ENCODE measurements around the gene FUT8. TPM values are rescaled to one million over a fixed set of nuclear protein-coding genes. Genes with fewer than 3 reads are reported as not detected.
"Not testable (repeated sequence)": the region's sequence is repeated elsewhere in the genome, so short reads cannot be mapped to it uniquely, and the experiment has no call there.

Gene FUT8
- total and polyA plus RNA-seq, 5 experiments from 2014 or later = 10.0 to 51.2 (median 15.2) TPM

DNA sequence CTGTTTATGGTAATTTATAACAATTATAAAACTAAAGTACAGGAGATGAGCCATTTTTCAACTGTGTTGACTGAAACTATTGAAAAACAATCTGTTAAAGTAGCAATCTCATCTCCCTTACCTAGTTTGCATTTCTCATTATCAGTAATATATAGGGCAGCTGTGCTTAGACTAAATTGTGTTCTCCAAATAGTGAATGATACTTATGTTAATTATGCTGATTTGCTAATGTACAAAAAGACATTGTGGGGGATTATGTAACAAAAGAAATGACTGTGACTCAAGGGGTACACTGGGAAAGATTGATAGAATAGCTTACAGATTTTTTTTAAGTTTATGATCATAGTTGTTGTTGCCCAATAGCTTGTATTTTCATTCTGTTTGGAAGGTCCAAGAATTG lies 207.7 kb downstream of the FUT8 start:
- POLR2A ChIA-PET = no interaction called here
- Mint-ChIP-seq H3K4me3 (no peak overlapping the region), H3K9me3 (no peaks in the 10 kb centered on the region), H3K36me3 (peaks cover 0 to 56% (median 43%) of the 10 kb centered on the region in 3 donors), H3K27ac (peak overlapping the region in 5 of 10 donors; percentile 3 to 52 (median 27)), H3K27me3 (no peaks in the 10 kb centered on the region), H3K4me1 (peaks cover 0 to 25% (median 4%) of the 10 kb centered on the region in 4 donors)
- ATAC-seq (no peak), DNase-seq (no peak)

DNA sequence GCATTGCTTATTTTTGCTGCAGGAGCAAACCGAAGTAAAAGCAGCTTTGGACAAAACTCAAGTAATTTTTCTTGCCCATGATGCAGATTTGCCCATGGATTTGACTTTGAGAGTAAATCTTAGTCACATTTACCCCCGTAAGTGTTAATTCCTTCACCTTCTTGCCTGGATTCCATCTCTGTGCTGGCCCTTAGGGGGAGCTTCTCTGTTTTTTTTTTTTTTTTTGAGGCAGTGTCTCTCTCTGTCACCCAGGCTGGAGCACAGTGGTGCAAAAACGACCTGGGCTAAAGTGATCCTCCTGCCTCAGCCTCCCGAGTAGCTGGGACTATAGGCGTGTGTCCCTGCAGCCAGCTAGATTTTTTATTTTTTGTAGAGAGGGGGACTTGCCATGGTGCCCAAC lies 210.2 kb downstream of the FUT8 start:
- ATAC-seq (no peak), DNase-seq (no peak)
- Mint-ChIP-seq H3K4me1 (peaks cover 0 to 24% (median 7%) of the 10 kb centered on the region in 4 donors), H3K27ac (no peak overlapping the region), H3K36me3 (peaks cover 0 to 35% (median 28%) of the 10 kb centered on the region in 3 donors), H3K9me3 (no peaks in the 10 kb centered on the region), H3K4me3 (no peak overlapping the region), H3K27me3 (no peaks in the 10 kb centered on the region)
- POLR2A ChIA-PET = no interaction called here

DNA sequence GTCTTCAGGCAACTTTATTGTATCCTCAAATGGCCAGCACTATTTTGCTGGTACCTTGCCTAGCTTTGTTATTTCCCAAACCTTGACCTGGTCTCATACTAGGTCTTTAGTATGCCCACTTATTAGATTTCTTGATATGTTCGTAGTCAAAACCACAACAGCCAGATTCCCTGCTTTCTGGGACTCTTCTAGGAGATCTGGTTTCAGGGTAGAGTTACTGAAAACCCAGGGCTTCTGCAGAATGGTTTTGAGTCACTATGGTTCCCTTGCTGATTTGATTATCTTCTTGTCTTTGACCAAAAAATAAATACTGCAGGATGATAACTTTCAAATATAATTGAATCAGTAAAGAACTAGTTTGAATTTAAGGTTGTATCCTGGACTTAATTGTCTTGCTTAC lies 211.2 kb downstream of the FUT8 start:
- H3K4me1 Mint-ChIP-seq = peaks cover 0 to 21% (median 6%) of the 10 kb centered on the region in 4 donors
- no peak for ATAC-seq
- H3K27me3 Mint-ChIP-seq = no peaks in the 10 kb centered on the region
- no peak overlapping the region for H3K4me3 Mint-ChIP-seq
- H3K27ac Mint-ChIP-seq = peak overlapping the region in 1 of 10 donors; percentile 27
- POLR2A ChIA-PET = no interaction called here
- no peak for DNase-seq
- no peaks in the 10 kb centered on the region for H3K9me3 Mint-ChIP-seq
- H3K36me3 Mint-ChIP-seq = peaks cover 0 to 32% (median 24%) of the 10 kb centered on the region in 3 donors

DNA sequence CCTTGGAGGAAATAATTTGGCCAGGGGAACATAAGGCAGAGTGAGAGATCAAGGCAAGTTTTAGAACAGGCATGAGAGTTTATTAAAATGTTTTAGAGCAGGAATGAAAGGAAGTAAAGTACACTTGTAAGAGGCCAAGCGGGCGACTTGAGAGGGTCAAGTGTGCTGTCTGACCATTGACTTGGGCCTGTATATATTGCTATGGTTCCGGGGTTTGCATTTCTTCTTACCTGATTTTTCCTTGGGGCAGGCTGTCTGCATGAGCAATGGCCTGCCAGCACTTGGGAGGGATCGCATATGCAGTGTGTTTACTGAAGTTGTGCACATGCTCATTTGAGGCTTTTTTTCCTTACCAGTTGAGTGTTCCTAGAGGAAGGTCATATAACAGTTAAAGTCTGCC lies 214.8 kb downstream of the FUT8 start:
- peaks cover 0 to 6% (median 0%) of the 10 kb centered on the region in 9 donors for H3K9me3 Mint-ChIP-seq
- POLR2A ChIA-PET = no interaction called here

DNA sequence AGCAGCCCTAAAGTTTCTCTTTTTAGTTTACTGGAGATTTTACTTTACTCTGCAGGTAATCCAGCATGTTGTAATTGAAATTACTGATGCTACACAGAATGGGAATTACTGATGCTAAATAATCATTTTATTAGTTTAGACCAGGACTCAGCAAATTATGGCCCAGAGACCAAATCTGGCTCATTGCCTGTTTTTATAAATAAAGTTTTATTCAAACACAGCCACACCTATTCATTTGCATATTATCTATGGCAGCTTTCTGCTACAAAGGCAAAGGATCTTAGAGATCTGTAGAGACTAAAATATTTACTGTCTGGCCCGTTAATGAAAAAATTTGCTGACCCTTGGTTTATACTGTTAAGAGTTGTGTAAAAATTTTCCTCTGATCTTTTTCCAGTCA lies 216.1 kb downstream of the FUT8 start:
- no peak for ATAC-seq

More for the DNA sequence above, 214.8 kb downstream of the FUT8 start:
- no peaks in the 10 kb centered on the region for H3K27me3 Mint-ChIP-seq
- H3K27ac Mint-ChIP-seq = no peak overlapping the region
- ATAC-seq (no peak), DNase-seq (no peak)
- no peak overlapping the region for H3K4me3 Mint-ChIP-seq
- peaks cover 2 to 11% (median 4%) of the 10 kb centered on the region in 4 donors for H3K4me1 Mint-ChIP-seq
- H3K36me3 Mint-ChIP-seq = peaks cover 6 to 17% (median 13%) of the 10 kb centered on the region in 3 donors

DNA sequence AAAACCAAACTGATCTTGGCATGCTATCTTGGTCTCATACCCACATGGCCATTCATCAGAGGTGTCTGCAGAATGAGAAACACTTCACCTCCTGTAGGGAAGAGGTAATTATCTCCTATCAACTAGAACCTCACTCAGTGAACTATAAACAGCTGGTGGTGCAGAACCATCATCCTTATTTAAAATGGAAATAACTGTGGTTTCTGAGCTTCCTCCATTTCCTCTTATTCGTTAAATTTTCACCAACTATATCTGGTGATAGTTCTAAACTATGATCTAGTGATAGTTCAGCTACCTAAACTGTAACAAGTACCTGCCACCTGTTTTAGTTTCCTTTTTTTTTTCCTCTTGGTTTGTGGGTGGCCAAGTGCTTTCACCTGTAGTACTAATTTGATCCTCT lies 218.5 kb downstream of the FUT8 start:
- Mint-ChIP-seq H3K36me3 (peaks cover 13 to 21% (median 16%) of the 10 kb centered on the region in 3 donors), H3K4me1 (peaks cover 5 to 17% (median 12%) of the 10 kb centered on the region in 4 donors), H3K9me3 (peaks cover 0 to 17% (median 2%) of the 10 kb centered on the region in 9 donors), H3K27ac (no peak overlapping the region), H3K27me3 (no peaks in the 10 kb centered on the region), H3K4me3 (no peak overlapping the region)
- POLR2A ChIA-PET = no interaction called here
- DNase-seq (no peak), ATAC-seq (no peak)

More for the DNA sequence above, 216.1 kb downstream of the FUT8 start:
- H3K36me3 Mint-ChIP-seq = peaks cover 8 to 14% (median 10%) of the 10 kb centered on the region in 3 donors
- H3K9me3 Mint-ChIP-seq = peaks cover 0 to 9% (median 0%) of the 10 kb centered on the region in 9 donors
- H3K4me1 Mint-ChIP-seq = peaks cover 2 to 9% (median 4%) of the 10 kb centered on the region in 4 donors
- DNase-seq = no peak
- no peak overlapping the region for H3K4me3 Mint-ChIP-seq
- H3K27ac Mint-ChIP-seq = no peak overlapping the region
- no peaks in the 10 kb centered on the region for H3K27me3 Mint-ChIP-seq
- POLR2A ChIA-PET = no interaction called here

DNA sequence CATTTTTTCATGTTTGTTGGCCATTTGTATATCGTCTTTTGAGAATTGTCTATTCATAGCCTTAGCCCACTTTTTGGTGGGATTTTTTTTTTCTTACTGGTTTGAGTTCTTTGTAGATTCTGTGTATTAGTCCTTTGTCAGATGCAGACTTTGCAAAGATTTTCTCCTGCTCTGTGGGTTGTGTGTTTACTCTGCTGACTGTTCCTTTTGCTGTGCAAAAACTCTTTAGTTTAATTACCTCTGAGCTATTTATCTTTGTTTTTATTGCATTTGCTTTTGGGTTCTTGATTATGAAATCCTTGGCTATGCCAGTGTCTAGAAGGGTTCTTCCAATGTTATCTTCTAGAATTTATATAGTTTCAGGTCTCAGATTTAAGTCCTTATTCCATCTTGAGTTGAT lies 220.0 kb downstream of the FUT8 start:
- peaks cover 0 to 17% (median 5%) of the 10 kb centered on the region in 9 donors for H3K9me3 Mint-ChIP-seq
- H3K27ac Mint-ChIP-seq = peak overlapping the region in 1 of 10 donors; percentile 31
- ATAC-seq = no peak
- no peaks in the 10 kb centered on the region for H3K27me3 Mint-ChIP-seq
- no peak overlapping the region for H3K4me3 Mint-ChIP-seq
- no peak for DNase-seq
- POLR2A ChIA-PET = no interaction called here
- H3K4me1 Mint-ChIP-seq = peaks cover 11 to 30% (median 24%) of the 10 kb centered on the region in 4 donors
- peaks cover 17 to 24% (median 19%) of the 10 kb centered on the region in 3 donors for H3K36me3 Mint-ChIP-seq

DNA sequence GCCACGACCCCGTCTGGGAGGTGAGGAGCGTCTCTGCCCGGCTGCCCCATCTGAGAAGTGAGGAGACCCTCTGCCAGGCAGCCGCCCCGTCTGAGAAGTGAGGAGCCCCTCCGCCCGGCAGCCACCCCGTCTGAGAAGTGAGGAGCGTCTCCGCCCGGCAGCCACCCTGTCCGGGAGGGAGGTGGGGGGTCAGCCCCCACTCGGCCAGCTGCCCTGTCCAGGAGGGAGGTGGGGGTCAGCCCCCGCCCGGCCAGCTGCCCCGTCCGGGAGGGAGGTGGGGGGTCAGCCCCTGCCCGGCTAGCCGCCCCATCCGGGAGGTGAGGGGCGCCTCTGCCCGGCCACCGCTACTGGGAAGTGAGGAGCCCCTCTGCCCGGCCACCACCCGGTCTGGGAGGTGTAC lies 221.1 kb downstream of the FUT8 start:
- H3K27me3 Mint-ChIP-seq, DNase-seq, ATAC-seq, H3K4me3 Mint-ChIP-seq, H3K27ac Mint-ChIP-seq, POLR2A ChIA-PET: not testable (repeated sequence)
- peaks cover 17 to 24% (median 19%) of the 10 kb centered on the region in 3 donors for H3K36me3 Mint-ChIP-seq
- peaks cover 14 to 38% (median 32%) of the 10 kb centered on the region in 4 donors for H3K4me1 Mint-ChIP-seq
- H3K9me3 Mint-ChIP-seq = peaks cover 0 to 17% (median 5%) of the 10 kb centered on the region in 9 donors

DNA sequence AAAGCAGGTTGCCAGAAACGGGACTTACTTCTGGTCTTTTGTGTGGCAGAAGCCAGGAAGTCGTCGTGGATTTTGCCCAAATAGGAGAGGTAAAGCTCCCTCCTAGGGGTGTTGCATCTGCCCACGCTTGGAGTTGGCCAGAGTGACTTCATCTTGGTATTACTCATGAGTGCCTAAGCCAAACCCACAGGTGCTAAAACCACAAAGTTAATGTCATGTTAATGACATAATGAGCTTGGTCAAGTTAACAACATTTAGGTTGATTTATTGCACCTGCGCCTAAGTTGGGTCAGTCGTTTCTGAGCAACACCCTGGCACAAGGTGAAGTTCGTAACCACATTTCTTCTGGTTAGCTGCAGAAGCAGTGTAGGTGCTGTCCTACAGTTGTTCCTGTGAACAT lies 225.2 kb downstream of the FUT8 start:
- H3K27me3 Mint-ChIP-seq = no peaks in the 10 kb centered on the region
- H3K9me3 Mint-ChIP-seq = peaks cover 0 to 11% (median 4%) of the 10 kb centered on the region in 9 donors
- peak overlapping the region in 2 of 10 donors; percentile 4 to 20 for H3K4me3 Mint-ChIP-seq
- H3K4me1 Mint-ChIP-seq = peaks cover 16 to 36% (median 34%) of the 10 kb centered on the region in 4 donors
- H3K27ac Mint-ChIP-seq = peak overlapping the region in 3 of 10 donors; percentile 21 to 66 (median 58)
- ATAC-seq (no peak), DNase-seq (peak in 2 of 10 donors; percentile 1 to 7)
- POLR2A ChIA-PET = no interaction called here
- H3K36me3 Mint-ChIP-seq = peaks cover 7 to 27% (median 26%) of the 10 kb centered on the region in 3 donors

DNA sequence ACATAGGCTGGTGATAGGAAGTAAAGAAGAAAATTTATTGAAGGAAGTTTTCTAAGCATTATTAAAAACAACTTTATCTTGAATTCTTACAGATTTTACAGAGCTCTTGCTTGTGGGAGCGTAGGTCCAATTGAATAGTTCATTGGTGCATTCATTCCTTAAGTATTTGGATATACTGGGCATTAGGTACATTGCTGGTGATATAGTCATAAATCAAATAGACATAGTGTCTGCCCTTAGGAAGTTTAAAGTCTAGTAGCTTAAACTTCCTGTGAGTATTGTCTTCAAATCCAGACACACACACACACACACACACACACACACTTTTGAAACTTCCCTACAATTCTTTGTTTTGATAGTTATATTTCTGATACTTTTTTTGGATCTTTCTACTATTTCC lies 226.7 kb downstream of the FUT8 start:
- Mint-ChIP-seq H3K4me1 (peaks cover 16 to 36% (median 34%) of the 10 kb centered on the region in 4 donors), H3K9me3 (peaks cover 0 to 11% (median 4%) of the 10 kb centered on the region in 9 donors), H3K4me3 (no peak overlapping the region), H3K27ac (no peak overlapping the region), H3K36me3 (peaks cover 7 to 29% (median 27%) of the 10 kb centered on the region in 3 donors), H3K27me3 (no peaks in the 10 kb centered on the region)
- ATAC-seq (no peak), DNase-seq (no peak)
- POLR2A ChIA-PET = interaction anchor here (0.7 kb wide), 1 partner anchor 226 kb away, joined by 3 read pairs; the partner anchor contains the start of gene FUT8

DNA sequence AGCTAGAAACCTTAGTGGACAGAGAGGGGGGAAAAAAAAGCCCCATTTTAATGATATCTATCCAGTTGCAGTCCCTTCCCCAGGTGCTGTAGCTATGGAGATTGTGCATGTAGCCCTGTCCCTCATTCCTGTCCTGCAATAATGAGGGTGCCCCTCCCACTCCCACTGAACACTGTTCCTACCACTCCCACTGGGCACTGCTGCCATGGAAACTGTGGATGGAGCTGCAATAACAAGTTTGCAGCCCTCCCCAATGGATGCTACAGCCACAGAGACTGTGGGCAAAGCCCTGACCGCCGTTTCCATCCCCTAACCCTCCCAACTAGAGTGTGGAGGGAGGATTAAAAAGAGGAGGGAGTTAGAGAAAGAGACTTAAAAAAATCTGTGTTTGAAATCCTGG lies 238.3 kb downstream of the FUT8 start:
- POLR2A ChIA-PET = no interaction called here

DNA sequence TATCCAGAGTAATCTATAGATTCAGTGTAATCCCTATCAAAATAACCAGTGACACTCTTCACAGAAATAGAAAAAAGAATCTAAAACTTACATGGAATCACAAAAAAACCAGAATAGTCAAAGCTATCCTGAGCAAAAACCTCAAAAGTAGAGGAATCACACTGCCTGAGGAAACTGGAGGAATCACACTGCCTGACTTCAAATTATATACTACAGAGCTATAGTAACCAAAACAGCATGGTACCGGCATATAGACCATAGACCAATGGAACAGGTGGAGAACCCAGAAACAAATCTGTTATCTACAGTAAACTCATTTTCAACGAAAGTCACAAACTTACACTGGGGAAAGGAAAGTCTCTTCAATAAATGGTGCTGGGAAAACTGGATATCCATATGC lies 244.0 kb downstream of the FUT8 start:
- no peak for DNase-seq
- Mint-ChIP-seq H3K27ac (no peak overlapping the region), H3K27me3 (no peaks in the 10 kb centered on the region), H3K36me3 (peaks cover 9 to 40% (median 13%) of the 10 kb centered on the region in 3 donors), H3K4me3 (no peak overlapping the region), H3K9me3 (peaks cover 0 to 26% (median 11%) of the 10 kb centered on the region in 9 donors), H3K4me1 (peaks cover 0 to 6% (median 5%) of the 10 kb centered on the region in 4 donors)
- ATAC-seq = no peak
- POLR2A ChIA-PET = no interaction called here

More for the DNA sequence above, 238.3 kb downstream of the FUT8 start:
- Mint-ChIP-seq H3K36me3 (peaks cover 14 to 34% (median 15%) of the 10 kb centered on the region in 3 donors), H3K9me3 (peaks cover 0 to 20% (median 2%) of the 10 kb centered on the region in 9 donors), H3K4me1 (peaks cover 0 to 6% (median under 1%) of the 10 kb centered on the region in 4 donors), H3K27ac (no peak overlapping the region), H3K27me3 (no peaks in the 10 kb centered on the region), H3K4me3 (no peak overlapping the region)
- DNase-seq (no peak), ATAC-seq (no peak)

DNA sequence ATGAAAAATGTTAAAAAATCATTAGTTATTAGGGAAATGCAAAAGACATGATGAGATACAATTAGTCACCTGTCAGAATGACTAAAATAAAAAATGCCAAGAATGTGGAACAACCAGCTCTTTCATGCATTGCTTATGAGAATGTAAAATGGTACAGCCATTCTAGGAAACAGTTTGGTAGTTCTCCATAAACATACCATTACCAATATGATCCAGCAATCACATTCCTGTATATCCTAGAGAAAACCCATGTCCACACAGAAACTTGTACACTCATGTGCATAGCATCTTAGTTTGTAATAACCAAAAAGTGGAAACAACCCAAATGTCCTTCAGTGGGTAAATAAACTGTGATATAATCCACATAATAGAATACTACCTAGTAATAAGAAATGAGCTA lies 245.7 kb downstream of the FUT8 start:
- no peak overlapping the region for H3K27ac Mint-ChIP-seq
- POLR2A ChIA-PET = no interaction called here
- H3K36me3 Mint-ChIP-seq = peaks cover 0 to 31% (median 7%) of the 10 kb centered on the region in 3 donors

More for the DNA sequence above, 245.7 kb downstream of the FUT8 start:
- no peak for DNase-seq
- H3K4me1 Mint-ChIP-seq = peaks cover 0 to 5% (median 3%) of the 10 kb centered on the region in 4 donors
- peaks cover 0 to 25% (median 7%) of the 10 kb centered on the region in 9 donors for H3K9me3 Mint-ChIP-seq
- ATAC-seq = no peak
- no peaks in the 10 kb centered on the region for H3K27me3 Mint-ChIP-seq
- H3K4me3 Mint-ChIP-seq = no peak overlapping the region
